HFFc6 (cell line): ENCODE measurements around the gene ME3. TPM values are rescaled to one million over a fixed set of nuclear protein-coding genes. Genes with fewer than 3 reads are reported as not detected.

Source experiments
- DNase-seq: peaks from one replicate; pipeline ENCODE4 v3.0.0-alpha.2; 2018
- H3K27ac Mint-ChIP-seq: 2 replicates; pipeline ENCODE4 v1.8.0; 2020; ENCODE audit warnings: mild to moderate bottlenecking, mixed read lengths
- H3K27me3 Mint-ChIP-seq: 2 replicates; pipeline ENCODE4 v1.8.0; 2021; ENCODE audit warnings: mild to moderate bottlenecking, moderate library complexity, mixed read lengths; ENCODE audit not compliant: insufficient read depth
- H3K36me3 Mint-ChIP-seq: 2 replicates; pipeline ENCODE4 v1.8.0; 2021; ENCODE audit warnings: low read depth, mixed read lengths
- H3K4me1 Mint-ChIP-seq: 2 replicates; pipeline ENCODE4 v1.8.0; 2020; ENCODE audit warnings: low read depth, mixed read lengths
- H3K4me3 Mint-ChIP-seq: 2 replicates; pipeline ENCODE4 v1.8.0; 2020; ENCODE audit warnings: mild to moderate bottlenecking, moderate library complexity, mixed read lengths
- H3K9me3 Mint-ChIP-seq: 2 replicates; pipeline ENCODE4 v1.8.0; 2020; ENCODE audit warnings: mild to moderate bottlenecking, mixed read lengths
- CTCF ChIP-seq: fragments of 200-600 bp; sonication (generic); IDR thresholded peaks from 2 replicates; pipeline ENCODE4 v1.5.0; 2021; ENCODE audit warnings: antibody characterized with exemption, mild to moderate bottlenecking
- total RNA-seq, 6 experiments: library from RNA; stranded (reverse); fragmentation: NEBNext Ultra II Directional; extraction: Animal tissue kit (Norgen Biotek cat#: 25700); gene quantifications; 2 replicates in 1 of 6; 3 replicates in 5 of 6; pipeline ENCODE4 v1.2.3, GENCODE V29; 2021

ME3 gene
- total RNA-seq, 6 experiments from 2014 or later = 3.5 to 8.6 (median 6.6) TPM

- no peaks in the 10 kb centered on the region for H3K9me3 Mint-ChIP-seq
- no peak for DNase-seq
- H3K4me1 Mint-ChIP-seq = peaks cover 44% of the 10 kb centered on the region
- H3K27me3 Mint-ChIP-seq = peaks cover 3% of the 10 kb centered on the region
- H3K4me3 Mint-ChIP-seq = no peak overlapping the region
- H3K36me3 Mint-ChIP-seq = no peaks in the 10 kb centered on the region
- H3K27ac Mint-ChIP-seq = peak overlapping the region; percentile 63
- TF ChIP-seq CTCF = no peak
Observed at GRCh38 chr11:86458294-86459001, 214.0 kb downstream of the ME3 start.

GRCh38 chr11:86456075-86456939 is 216.1 kb downstream of the ME3 start:
- Mint-ChIP-seq H3K36me3 (no peaks in the 10 kb centered on the region), H3K4me3 (no peak overlapping the region), H3K27ac (no peak overlapping the region), H3K27me3 (peaks cover 3% of the 10 kb centered on the region), H3K9me3 (no peaks in the 10 kb centered on the region), H3K4me1 (peaks cover 44% of the 10 kb centered on the region)
- TF ChIP-seq CTCF = peak; percentile 96
- peak; percentile 72 for DNase-seq

GRCh38 chr11:86453290-86454030 is 219.0 kb downstream of the ME3 start:
- H3K9me3 Mint-ChIP-seq = no peaks in the 10 kb centered on the region
- no peak overlapping the region for H3K4me3 Mint-ChIP-seq
- H3K27me3 Mint-ChIP-seq = no peaks in the 10 kb centered on the region
- H3K27ac Mint-ChIP-seq = no peak overlapping the region
- peaks cover 18% of the 10 kb centered on the region for H3K4me1 Mint-ChIP-seq
- peak; percentile 41 for TF ChIP-seq CTCF
- H3K36me3 Mint-ChIP-seq = no peaks in the 10 kb centered on the region
- no peak for DNase-seq

GRCh38 chr11:86449993-86450629 is 222.3 kb downstream of the ME3 start:
- no peak for DNase-seq
- no peaks in the 10 kb centered on the region for H3K36me3 Mint-ChIP-seq

More at GRCh38 chr11:86449993-86450629, 222.3 kb downstream of the ME3 start:
- Mint-ChIP-seq H3K27ac (no peak overlapping the region), H3K9me3 (no peaks in the 10 kb centered on the region), H3K27me3 (no peaks in the 10 kb centered on the region), H3K4me1 (peaks cover 6% of the 10 kb centered on the region; the same call in 1 of the 2 replicates), H3K4me3 (no peak overlapping the region)
- TF ChIP-seq CTCF = no peak
